ENCODE measurements around the gene ISM1.
A peak's percentile ranks its signal among the peaks of the same experiment; 100 is the strongest.
"Not testable (repeated sequence)": the region's sequence is repeated elsewhere in the genome, so short reads cannot be mapped to it uniquely, and the experiment has no call there.

Gene ISM1

DNA sequence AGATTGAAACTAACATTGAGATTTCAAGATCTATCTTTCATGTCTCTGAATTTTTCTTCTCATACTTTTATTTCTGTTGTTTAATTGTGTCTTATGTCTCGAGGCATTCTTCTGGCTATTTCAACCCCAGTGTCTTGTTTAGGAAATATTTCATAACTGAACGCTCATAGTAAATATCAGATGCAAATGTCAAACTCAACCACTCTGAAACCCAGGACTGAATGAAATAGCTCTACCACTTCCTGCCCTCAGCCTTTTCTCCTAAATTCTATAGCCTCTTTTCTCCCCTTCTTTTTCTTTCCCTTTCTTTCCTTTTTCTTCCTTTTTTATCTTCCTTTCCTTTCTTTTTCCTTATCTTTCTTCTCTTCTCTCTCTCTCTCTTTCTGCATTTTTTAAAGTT is 7.7 kb downstream of the ISM1 start:
- no peak overlapping the region for H3K4me3 ChIP-seq (ENCODE audit: low read depth, low read length)
- in situ Hi-C loops (cut with HindIII; ENCODE audit: low sequenced_read_pairs) = no loop called here
- TF ChIP-seq, protein P1, sequence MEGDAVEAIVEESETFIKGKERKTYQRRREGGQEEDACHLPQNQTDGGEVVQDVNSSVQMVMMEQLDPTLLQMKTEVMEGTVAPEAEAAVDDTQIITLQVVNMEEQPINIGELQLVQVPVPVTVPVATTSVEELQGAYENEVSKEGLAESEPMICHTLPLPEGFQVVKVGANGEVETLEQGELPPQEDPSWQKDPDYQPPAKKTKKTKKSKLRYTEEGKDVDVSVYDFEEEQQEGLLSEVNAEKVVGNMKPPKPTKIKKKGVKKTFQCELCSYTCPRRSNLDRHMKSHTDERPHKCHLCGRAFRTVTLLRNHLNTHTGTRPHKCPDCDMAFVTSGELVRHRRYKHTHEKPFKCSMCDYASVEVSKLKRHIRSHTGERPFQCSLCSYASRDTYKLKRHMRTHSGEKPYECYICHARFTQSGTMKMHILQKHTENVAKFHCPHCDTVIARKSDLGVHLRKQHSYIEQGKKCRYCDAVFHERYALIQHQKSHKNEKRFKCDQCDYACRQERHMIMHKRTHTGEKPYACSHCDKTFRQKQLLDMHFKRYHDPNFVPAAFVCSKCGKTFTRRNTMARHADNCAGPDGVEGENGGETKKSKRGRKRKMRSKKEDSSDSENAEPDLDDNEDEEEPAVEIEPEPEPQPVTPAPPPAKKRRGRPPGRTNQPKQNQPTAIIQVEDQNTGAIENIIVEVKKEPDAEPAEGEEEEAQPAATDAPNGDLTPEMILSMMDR (IDR thresholded peaks at IDR 0.05; ENCODE audit: low read depth, low read length) = no peak
- no peak for DNase-seq (ENCODE audit: low read depth, low spot score)

- no peak for DNase-seq (ENCODE audit: low read depth, low spot score)
- no peak overlapping the region for H3K4me3 ChIP-seq (ENCODE audit: low read depth, low read length)
- in situ Hi-C loops (cut with HindIII; ENCODE audit: low sequenced_read_pairs) = no loop called here
- TF ChIP-seq, protein P1 (IDR thresholded peaks at IDR 0.05; ENCODE audit: low read depth, low read length) = no peak
Measured at GRCh38 chr20:13229538-13229937, 8.5 kb downstream of the ISM1 start.

GRCh38 chr20:13231031-13231752 is 10.1 kb downstream of the ISM1 start:
- H3K4me3 ChIP-seq (ENCODE audit: low read depth, low read length) = no peak overlapping the region
- TF ChIP-seq, protein P1 (IDR thresholded peaks at IDR 0.05; ENCODE audit: low read depth, low read length) = no peak
- in situ Hi-C loops (cut with HindIII; ENCODE audit: low sequenced_read_pairs) = no loop called here
- peak; percentile 76 for DNase-seq (ENCODE audit: low read depth, low spot score)

DNA sequence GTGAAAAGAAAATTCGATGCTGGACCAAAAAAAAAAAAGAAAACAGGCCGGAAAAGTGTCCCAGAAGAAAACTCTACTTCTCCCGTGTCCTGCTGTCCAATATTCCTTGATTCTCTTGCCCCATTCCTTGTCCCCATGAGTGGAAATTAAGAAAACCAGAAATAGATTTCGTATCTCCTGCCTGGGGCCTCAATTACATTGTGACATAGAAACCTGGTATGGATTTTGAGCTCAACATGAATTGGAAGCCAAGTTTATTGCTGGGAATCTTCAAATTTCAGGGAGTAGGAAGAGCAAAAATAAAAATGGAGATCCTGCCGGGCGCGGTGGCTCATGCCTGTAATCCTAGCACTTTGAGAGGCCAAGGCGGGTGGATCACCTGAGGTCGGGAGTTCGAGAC is 11.9 kb downstream of the ISM1 start:
- in situ Hi-C loops (cut with HindIII; ENCODE audit: low sequenced_read_pairs) = no loop called here
- TF ChIP-seq, protein P1 (IDR thresholded peaks at IDR 0.05; ENCODE audit: low read depth, low read length) = no peak
- no peak for DNase-seq (ENCODE audit: low read depth, low spot score)
- H3K4me3 ChIP-seq (ENCODE audit: low read depth, low read length) = no peak overlapping the region

GRCh38 chr20:13234961-13235360 is 13.9 kb downstream of the ISM1 start:
- no peak for DNase-seq (ENCODE audit: low read depth, low spot score)
- H3K4me3 ChIP-seq (ENCODE audit: low read depth, low read length) = no peak overlapping the region
- in situ Hi-C loops (cut with HindIII; ENCODE audit: low sequenced_read_pairs) = no loop called here
- TF ChIP-seq, protein P1 (IDR thresholded peaks at IDR 0.05; ENCODE audit: low read depth, low read length) = no peak

- in situ Hi-C loops (cut with HindIII; ENCODE audit: low sequenced_read_pairs); DNase-seq (ENCODE audit: low read depth, low spot score); H3K4me3 ChIP-seq (ENCODE audit: low read depth, low read length): not testable (repeated sequence)
Measured at GRCh38 chr20:13236360-13236759, 15.3 kb downstream of the ISM1 start.

GRCh38 chr20:13236990-13237720 is 16.1 kb downstream of the ISM1 start:
- no peak overlapping the region for H3K4me3 ChIP-seq (ENCODE audit: low read depth, low read length)
- in situ Hi-C loops (cut with HindIII; ENCODE audit: low sequenced_read_pairs) = no loop called here
- TF ChIP-seq, protein P1 (IDR thresholded peaks at IDR 0.05; ENCODE audit: low read depth, low read length) = no peak
- no peak for DNase-seq (ENCODE audit: low read depth, low spot score)
